NCI-H2107 treated with DMSO at 0.1 percent for 48 hours (cell line): Measurements from ENCODE around the gene CDCA4.
"Not testable (repeated sequence)": the region's sequence is repeated elsewhere in the genome, so short reads cannot be mapped to it uniquely, and the experiment has no call there.

ENCODE experiments used
- DNase-seq: peaks from one replicate; lab custom pipeline; 2025; ENCODE audit not compliant: unreplicated experiment; lab: John Stamatoyannopoulos, UW

Gene CDCA4

DNA sequence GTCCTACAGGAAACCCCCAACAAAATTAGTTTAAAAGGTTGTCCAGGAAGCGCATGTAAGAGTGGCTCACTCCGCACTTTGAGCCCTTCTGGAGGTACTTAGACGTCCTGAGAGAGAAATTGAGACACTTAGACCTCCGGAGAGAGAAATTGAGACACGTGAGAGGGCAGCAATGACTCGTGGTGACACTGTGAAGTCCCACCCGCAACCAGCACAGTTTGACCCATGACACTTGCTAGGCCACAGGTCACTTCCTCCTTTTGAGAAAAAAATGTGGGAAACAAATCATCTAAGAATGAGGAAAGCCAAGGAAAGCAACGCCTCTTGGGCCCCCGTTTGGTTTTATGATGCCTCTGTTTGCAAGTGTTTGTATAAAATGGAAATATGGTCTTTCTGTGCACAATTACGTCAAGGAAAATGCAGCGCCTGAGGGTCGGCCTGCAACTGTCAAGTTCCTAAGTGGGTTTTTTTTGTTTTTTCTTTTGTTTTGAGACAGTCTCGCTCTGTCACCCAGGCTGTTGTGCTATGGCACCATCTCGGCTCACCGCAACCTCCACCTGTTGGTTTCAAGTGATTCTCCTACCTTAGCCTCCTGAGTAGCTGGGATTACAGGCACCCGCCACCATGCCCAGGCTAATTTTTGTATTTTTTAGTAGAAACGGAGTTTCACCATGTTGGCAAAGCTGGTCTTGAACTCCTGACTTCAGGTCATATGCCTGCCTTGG is 13.6 kb upstream of the CDCA4 start:
- DNase-seq = no peak

DNA sequence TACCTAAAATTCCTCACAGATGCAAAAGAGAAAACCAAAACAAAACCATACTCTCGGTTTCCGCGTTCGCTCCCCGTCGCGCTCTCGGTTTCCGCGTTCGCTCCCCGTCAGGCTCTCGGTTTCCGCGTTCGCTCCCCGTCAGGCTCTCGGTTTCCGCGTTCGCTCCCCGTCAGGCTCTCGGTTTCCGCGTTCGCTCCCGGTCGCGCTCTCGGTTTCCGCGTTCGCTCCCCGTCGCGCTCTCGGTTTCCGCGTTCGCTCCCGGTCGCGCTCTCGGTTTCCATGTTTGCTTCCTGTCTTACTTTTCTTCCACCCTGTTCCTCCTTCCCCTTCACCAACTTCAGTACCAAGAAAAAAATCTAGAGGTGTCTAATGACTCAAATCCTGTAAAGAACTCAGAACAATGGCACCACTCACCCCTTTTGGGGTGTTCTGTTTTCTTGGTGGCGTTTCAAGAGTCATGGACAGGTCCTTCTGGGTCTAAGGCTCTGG is 12.6 kb upstream of the CDCA4 start:
- not testable (repeated sequence) for DNase-seq

GRCh38 chr14:105032451-105032901 is 11.6 kb upstream of the CDCA4 start:
- DNase-seq = not testable (repeated sequence)

DNA sequence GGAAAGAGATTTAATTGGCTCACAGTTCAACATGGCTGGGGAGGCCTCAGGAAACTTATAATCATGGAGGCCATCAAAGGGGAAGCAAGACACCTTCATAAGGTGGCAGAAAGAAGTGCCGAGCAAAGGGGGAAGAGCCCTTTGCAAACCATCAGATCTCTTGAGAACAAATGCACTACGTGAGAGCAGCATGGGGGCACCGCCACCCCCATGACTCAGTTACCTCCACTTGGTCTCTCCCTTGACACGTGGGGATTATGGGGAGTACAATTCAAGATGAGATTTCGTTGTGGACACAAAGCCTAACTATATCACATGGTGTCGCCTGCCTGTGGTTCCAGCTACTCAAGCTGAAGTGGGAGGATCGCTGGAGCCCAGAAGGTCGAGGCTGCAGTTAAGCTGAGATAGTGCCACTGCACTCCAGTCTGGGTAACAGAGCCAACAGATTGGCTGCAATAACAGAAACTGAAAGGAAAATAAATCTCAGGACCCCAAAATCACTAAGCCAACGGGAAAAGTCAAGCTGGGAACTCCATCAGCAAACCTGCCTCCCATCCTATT is 10.0 kb upstream of the CDCA4 start:
- DNase-seq = no peak

DNA sequence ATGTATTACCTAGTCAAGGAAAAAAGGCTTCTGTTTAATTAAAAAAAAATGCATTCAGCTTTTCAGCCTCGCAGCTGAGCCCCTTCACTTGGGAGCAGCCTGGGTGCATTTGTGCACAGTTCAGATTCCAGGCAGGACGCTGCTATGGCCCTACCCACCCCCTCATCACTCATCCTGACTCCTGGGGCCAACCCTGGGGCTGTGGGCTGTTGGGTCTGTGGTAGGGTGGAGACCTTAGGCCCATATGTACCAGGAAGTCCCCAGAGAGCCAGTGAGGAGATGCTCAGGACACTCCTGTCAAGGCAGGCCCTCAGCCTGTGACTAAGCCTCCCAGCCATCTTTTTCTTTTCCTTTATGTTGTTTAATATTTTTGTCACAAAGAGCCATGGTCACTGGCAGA is 9.3 kb upstream of the CDCA4 start:
- DNase-seq = no peak

- no peak for DNase-seq
These were observed 8.5 kb upstream of the CDCA4 start for GRCh38 chr14:105029402-105029801.

DNA sequence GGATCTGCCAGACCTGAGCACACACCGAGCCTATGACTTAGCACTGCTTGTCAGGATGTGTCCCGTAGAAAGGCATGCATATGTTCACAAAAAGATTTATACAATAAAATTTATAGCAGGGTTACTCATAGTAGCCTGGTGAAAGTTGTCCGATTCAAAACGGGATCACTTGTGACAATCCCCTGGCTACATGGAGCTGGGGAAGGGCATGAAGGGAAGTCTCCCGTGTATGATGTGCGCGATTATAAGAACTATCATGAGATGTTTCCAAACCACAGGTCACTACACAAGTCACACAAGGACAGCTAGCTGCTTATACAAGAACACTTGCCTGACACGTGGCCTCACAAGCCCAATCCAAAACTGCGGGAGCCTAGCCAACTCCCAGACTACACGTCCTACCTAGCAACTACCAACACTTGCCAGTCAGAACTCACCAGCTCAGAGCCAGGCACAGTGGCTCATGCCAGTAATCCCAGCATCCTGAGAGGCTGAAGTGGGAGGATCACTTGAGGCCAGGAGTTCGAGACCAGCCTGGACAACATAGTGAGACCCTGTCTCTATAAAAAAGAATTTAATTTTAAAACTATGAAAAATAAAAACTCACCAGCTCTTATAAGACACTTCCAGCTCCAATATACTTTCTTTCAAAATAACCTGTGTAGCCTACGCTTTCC is 7.5 kb upstream of the CDCA4 start:
- no peak for DNase-seq

GRCh38 chr14:105027718-105028117 is 6.8 kb upstream of the CDCA4 start:
- not testable (repeated sequence) for DNase-seq

DNA sequence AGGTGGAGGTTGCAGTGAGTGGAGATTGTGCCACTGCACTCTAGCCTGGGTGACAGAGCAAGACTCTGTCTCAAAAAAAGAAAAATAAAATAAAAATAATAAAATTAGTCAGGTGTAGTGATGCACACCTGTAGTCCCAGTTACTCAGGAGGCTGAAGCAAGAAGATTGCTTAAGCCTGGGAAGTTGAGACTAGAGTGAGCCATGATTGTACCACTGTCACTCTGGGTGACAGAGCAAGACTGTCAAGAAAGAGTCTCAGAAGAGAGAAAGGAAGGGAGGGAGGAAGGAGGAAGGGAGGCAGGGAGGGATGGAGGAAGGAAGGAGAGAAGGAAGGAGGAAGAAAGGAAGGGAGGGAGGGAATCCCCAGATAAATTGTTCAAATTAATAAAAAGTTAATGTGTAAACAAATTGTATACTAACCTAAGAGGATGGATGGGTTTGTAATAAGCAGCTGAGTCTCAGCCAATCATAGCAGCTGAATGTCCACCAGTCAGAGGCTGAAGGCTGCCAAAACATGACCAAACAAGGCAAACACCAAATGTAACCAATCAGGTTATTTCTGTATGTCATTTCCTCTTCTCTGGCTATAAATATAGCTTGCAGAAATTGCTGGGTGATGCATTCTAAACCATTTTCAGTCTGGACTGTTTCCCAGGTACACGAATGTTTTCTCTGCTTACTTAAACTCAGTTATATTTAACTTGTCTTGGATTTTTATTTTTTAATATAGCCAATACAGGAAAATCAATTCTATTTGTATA is 6.1 kb upstream of the CDCA4 start:
- no peak for DNase-seq

DNA sequence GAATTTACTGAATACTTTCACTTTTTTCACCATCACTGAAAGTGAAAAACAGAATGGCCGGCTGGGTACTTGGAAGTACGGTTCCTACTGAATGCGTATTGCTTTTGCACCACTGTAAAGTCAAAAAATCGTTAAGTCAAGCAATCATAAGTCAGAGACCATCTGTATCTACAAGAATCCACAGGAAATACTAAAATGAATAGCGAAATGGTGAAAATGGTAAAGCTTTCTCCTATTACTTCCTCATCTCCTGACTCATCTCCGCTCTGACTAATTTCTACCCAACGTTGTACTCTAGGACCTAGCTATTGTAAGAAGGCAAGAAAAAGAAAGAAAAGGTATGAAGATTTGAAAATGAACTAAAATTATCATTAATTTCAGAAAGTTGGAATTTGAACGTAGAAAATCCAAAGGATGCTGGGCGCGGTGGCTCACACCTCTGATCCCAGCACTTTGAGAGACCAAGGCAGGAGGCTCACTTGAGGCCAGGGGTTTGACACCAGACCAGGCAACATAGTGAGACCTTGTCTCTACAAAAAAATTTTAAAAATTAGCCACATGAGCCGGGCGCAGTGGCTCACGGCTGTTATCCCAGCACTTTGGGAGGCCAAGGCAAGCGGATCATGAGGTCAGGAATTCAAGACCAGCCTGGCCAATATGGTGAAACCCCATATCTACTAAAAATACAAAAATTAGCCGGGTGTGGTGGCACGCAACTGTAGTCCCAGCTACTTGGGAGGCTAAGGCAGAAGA is 5.3 kb upstream of the CDCA4 start:
- DNase-seq = no peak

- DNase-seq = no peak
These were observed 4.5 kb upstream of the CDCA4 start for GRCh38 chr14:105025429-105025828.

DNA sequence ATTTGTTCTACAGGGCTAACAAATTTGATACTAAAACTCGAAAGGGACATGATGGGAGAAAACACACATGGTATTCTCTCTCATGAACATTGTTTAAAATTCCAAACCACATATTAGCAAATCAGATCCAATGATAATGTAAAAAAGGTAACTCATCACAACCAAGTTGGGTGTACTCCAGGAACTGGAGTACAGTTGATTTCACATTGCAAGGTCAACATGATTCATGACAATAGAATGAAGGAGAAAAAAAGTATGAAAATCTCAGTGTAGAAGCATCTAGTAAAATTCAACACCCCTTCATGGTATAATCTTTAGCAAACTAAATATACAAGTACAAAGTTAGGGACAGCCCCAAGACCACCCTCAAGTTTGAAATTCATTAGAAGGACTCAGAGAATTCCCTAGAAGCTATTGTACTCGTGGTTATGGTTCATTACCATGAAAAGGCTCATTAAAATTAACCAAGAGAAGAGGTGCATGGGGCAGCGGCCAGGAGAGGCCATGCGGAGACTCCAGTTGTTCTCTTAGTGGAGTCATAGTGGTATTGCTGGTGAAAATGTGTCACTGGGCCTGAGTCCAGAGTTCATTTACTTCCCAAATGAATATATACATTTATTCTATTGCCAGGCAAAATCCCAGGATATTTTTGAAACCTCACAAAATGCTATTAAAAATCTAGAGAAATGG is 3.1 kb upstream of the CDCA4 start:
- DNase-seq = no peak

DNA sequence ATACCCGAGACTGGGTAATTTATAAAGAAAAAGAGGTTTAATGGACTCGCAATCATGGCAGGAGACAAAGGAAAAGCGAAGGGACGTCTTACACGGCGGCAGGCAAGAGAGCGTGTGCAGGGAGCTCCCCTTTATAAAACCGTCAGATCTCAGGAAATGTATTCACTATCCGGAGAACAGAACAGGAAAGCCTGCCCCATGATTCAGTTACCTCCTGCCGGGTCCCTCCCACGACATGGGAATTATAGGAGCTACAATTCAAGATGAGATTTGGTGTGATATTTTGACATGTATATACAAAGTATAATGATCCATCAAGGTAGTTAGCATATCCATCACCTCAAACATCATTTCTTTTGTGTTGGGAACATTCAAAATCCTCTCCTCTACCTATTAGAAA is 2.3 kb upstream of the CDCA4 start:
- no peak for DNase-seq

DNA sequence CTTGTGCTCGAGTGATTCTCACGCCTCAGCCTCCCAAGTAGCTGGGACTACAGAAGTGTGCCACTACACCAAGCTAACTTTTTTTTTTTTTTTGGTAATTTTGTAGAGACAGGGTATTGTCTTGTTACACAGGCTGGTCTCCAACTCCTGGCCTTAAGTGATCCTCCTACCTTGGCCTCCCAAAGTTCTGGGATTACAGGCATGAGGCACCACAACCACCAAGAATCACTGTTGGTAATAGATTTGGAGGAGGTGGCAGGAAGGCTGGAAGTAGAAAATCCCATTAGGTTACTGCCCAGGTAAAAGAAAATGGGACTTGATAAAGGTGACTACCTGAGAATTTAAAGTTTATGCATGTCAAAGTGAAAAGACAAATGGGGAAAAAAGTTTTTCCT is 1.4 kb upstream of the CDCA4 start:
- DNase-seq = no peak

- DNase-seq = peak; percentile 67
These were observed 883 bp upstream of the CDCA4 start for GRCh38 chr14:105021656-105022275.

GRCh38 chr14:105019861-105020814 is 745 bp downstream of the CDCA4 start:
- DNase-seq = no peak

GRCh38 chr14:105018414-105018813 is 2.5 kb downstream of the CDCA4 start:
- no peak for DNase-seq

DNA sequence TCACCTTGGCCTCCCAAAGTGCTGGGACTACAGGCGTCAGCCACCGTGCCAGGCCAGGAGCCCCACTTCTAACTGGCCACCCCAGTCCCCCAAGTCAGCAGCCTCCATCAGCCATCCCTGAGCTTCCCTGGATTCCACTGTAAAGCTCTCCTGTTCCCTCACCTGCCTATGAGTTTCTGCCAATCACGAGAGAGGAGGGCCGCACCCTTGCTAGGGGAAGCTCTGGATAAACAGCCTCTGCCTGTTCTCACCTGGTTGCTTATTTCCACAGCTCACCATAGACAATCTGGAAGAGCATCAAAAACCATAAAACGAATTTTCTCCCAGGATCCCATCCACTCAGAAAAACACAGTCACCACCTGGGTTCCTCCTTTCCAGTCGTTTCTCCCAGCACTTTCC is 5.0 kb downstream of the CDCA4 start:
- no peak for DNase-seq

GRCh38 chr14:105015242-105015641 is 5.6 kb downstream of the CDCA4 start:
- no peak for DNase-seq
